ENCODE measurements around the gene CD4. TPM values are rescaled to one million over a fixed set of nuclear protein-coding genes. Genes with fewer than 3 reads are reported as not detected.

CD4 gene
- polyA plus RNA-seq, 1 of the 3 experiments (the other 2 are of a cell fraction), result 0.02 TPM

DNA sequence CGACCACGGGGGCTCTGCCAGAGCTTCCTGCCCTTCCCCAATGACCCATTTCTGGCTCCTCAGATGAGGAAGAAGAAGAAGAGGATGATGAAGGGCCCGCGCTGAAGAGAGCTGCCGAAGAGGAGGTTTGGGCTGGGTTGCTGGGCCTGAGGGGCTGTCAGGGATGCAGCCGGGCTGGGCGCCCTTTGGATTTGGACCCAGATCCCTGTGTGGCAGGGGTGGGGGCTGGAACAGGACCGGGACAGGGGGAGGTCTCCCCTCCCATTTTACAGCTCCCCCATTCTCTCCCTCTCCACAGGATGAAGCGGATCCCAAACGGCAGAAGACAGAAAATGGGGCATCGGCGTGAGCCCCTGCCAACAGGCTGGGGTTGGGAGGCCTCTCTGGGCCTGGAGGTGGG is 19.2 kb upstream of the CD4 start:
- H3K27ac ChIP-seq (ENCODE audit: low read depth in 2 of 2, low read length in 1 of 2), result peak overlapping the region in 1 of 2 experiments; percentile 21; a peak in 2 of 4 replicates
- CTCF ChIA-PET, result interaction anchor here (1.2 to 15.2 kb wide), 5 partner anchors 8 to 55 kb away, joined by 3 to 343 read pairs (median 6); partner anchors contain the start of gene MLF2
- H3K9me2 ChIP-seq, result no peaks in the 10 kb centered on the region
- POLR2A ChIA-PET, result interaction anchor here (1.6 to 4.6 kb wide), 2 partner anchors 17 kb away, joined by 9 to 89 read pairs; partner anchors contain the start of gene MLF2
- no peak for TF ChIP-seq TEAD4 (IDR thresholded peaks at IDR 0.05; ENCODE audit: borderline replicate concordance, insufficient read depth)
- TF ChIP-seq RAD21 (IDR thresholded peaks at IDR 0.05; ENCODE audit: low read length), result no peak
- no peak for TF ChIP-seq FOSL2 (IDR thresholded peaks at IDR 0.05; ENCODE audit: borderline replicate concordance, low read depth)
- TF ChIP-seq FOXJ3 (CRISPR knock-in tag; IDR thresholded peaks at IDR 0.05), result no peak
- no peak for TF ChIP-seq FOXM1 (IDR thresholded peaks at IDR 0.05; ENCODE audit: low read depth)
- no peak for TF ChIP-seq YY1 (IDR thresholded peaks at IDR 0.05; ENCODE audit: low read depth)
- TF ChIP-seq, protein P1, sequence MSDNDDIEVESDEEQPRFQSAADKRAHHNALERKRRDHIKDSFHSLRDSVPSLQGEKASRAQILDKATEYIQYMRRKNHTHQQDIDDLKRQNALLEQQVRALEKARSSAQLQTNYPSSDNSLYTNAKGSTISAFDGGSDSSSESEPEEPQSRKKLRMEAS (IDR thresholded peaks at IDR 0.05; ENCODE audit: low read depth), result no peak
- no peak for TF ChIP-seq EZH2phosphoT487 (IDR thresholded peaks at IDR 0.05; ENCODE audit: borderline replicate concordance, low read depth)
- TF ChIP-seq, protein P2, sequence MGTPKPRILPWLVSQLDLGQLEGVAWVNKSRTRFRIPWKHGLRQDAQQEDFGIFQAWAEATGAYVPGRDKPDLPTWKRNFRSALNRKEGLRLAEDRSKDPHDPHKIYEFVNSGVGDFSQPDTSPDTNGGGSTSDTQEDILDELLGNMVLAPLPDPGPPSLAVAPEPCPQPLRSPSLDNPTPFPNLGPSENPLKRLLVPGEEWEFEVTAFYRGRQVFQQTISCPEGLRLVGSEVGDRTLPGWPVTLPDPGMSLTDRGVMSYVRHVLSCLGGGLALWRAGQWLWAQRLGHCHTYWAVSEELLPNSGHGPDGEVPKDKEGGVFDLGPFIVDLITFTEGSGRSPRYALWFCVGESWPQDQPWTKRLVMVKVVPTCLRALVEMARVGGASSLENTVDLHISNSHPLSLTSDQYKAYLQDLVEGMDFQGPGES (IDR thresholded peaks at IDR 0.05; ENCODE audit: low read depth, low read length), result no peak
- TF ChIP-seq, protein P3, sequence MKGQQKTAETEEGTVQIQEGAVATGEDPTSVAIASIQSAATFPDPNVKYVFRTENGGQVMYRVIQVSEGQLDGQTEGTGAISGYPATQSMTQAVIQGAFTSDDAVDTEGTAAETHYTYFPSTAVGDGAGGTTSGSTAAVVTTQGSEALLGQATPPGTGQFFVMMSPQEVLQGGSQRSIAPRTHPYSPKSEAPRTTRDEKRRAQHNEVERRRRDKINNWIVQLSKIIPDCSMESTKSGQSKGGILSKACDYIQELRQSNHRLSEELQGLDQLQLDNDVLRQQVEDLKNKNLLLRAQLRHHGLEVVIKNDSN (IDR thresholded peaks at IDR 0.05; ENCODE audit: borderline replicate concordance, low read depth), result no peak
- no peak for TF ChIP-seq TAF1 (IDR thresholded peaks at IDR 0.05; ENCODE audit: borderline replicate concordance, low read depth, low read length)
- no peak for TF ChIP-seq NFIC (IDR thresholded peaks at IDR 0.05; ENCODE audit: borderline replicate concordance)
- no peak for TF ChIP-seq GABPA (IDR thresholded peaks at IDR 0.05; ENCODE audit: low read depth)
- TF ChIP-seq MEF2A (IDR thresholded peaks at IDR 0.05; ENCODE audit: borderline replicate concordance, low read depth), result no peak
- TF ChIP-seq, protein P4, sequence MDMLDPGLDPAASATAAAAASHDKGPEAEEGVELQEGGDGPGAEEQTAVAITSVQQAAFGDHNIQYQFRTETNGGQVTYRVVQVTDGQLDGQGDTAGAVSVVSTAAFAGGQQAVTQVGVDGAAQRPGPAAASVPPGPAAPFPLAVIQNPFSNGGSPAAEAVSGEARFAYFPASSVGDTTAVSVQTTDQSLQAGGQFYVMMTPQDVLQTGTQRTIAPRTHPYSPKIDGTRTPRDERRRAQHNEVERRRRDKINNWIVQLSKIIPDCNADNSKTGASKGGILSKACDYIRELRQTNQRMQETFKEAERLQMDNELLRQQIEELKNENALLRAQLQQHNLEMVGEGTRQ (IDR thresholded peaks at IDR 0.05; ENCODE audit: borderline replicate concordance, low read depth, low read length), result no peak
- TF ChIP-seq RXRA (IDR thresholded peaks at IDR 0.05; ENCODE audit: borderline replicate concordance, low read depth), result no peak
- H3K4me2 ChIP-seq, result peak overlapping the region; percentile 96; the same call in 1 of the 2 replicates
- no peak for DNase-seq
- H3K4me1 ChIP-seq (ENCODE audit: control insufficient read depth in 1 of 2, insufficient read depth in 2 of 2, low read depth in 1 of 2, low read length in 1 of 2), result peaks cover 17 to 38% of the 10 kb centered on the region in 2 experiments; a peak in 3 of 4 replicates
- no peaks in the 10 kb centered on the region for H3K9me3 ChIP-seq
- H3F3A ChIP-seq (replicated peaks; ENCODE audit: insufficient read depth), result peaks cover 17% of the 10 kb centered on the region
- 84% methylated on average over 10 of the region's 12 CpGs for WGBS (ENCODE audit: low lambda C conversion rate)
- no peak overlapping the region for H2AFZ ChIP-seq (ENCODE audit: low read depth)
- H3K79me2 ChIP-seq (ENCODE audit: insufficient read depth), result peaks cover 40% of the 10 kb centered on the region
- peaks cover 17 to 20% of the 10 kb centered on the region in 2 experiments for H3K36me3 ChIP-seq (replicated peaks in 1 of 2; ENCODE audit: control insufficient read depth in 1 of 2, insufficient read depth in 2 of 2, low read length in 1 of 2)
- no peak overlapping the region for H3K4me3 ChIP-seq (ENCODE audit: low read depth in 2 of 2, low read length in 1 of 2)
- H4K20me1 ChIP-seq (ENCODE audit: insufficient read depth), result peaks cover 40% of the 10 kb centered on the region
- H3K27me3 ChIP-seq (ENCODE audit: insufficient read depth), result no peaks in the 10 kb centered on the region
- H3K9ac ChIP-seq, result no peak overlapping the region
